Activated CD4-positive, alpha-beta T cell treated with anti-CD3 and anti-CD28 coated beads for 1 hour (primary cell): ENCODE data around the gene LRFN2.

Experiments used
- DNase-seq: peaks from one replicate; pipeline ENCODE4 v3.0.0-alpha.2; 2020

LRFN2 gene

GRCh38 chr6:40466986-40467539, 120.1 kb downstream of the LRFN2 start:
- DNase-seq, result no peak

- no peak for DNase-seq
These were observed 125.5 kb downstream of the LRFN2 start for GRCh38 chr6:40461643-40462042.

GRCh38 chr6:40460380-40460779, 126.8 kb downstream of the LRFN2 start:
- DNase-seq, result no peak

GRCh38 chr6:40457261-40457660, 129.9 kb downstream of the LRFN2 start:
- DNase-seq, result no peak

GRCh38 chr6:40456390-40457013, 130.7 kb downstream of the LRFN2 start:
- DNase-seq, result no peak

- no peak for DNase-seq
These were observed 131.3 kb downstream of the LRFN2 start for GRCh38 chr6:40455686-40456389.

- DNase-seq, result no peak
These were observed 136.7 kb downstream of the LRFN2 start for GRCh38 chr6:40450483-40450882.

- no peak for DNase-seq
These were observed 142.4 kb downstream of the LRFN2 start for GRCh38 chr6:40444811-40445210.

GRCh38 chr6:40444312-40444711, 142.9 kb downstream of the LRFN2 start:
- no peak for DNase-seq

GRCh38 chr6:40443842-40444241, 143.3 kb downstream of the LRFN2 start:
- DNase-seq, result no peak

- no peak for DNase-seq
These were observed 144.6 kb downstream of the LRFN2 start for GRCh38 chr6:40442591-40442990.

GRCh38 chr6:40441150-40441549, 146.0 kb downstream of the LRFN2 start:
- no peak for DNase-seq

GRCh38 chr6:40440053-40440452, 147.1 kb downstream of the LRFN2 start:
- DNase-seq, result no peak

- no peak for DNase-seq
These were observed 148.0 kb downstream of the LRFN2 start for GRCh38 chr6:40439026-40439800.

- no peak for DNase-seq
These were observed 148.8 kb downstream of the LRFN2 start for GRCh38 chr6:40438246-40438887.

GRCh38 chr6:40437631-40438030, 149.5 kb downstream of the LRFN2 start:
- no peak for DNase-seq

GRCh38 chr6:40436685-40437604, 150.2 kb downstream of the LRFN2 start:
- DNase-seq, result no peak

GRCh38 chr6:40432982-40433381, 154.2 kb downstream of the LRFN2 start:
- no peak for DNase-seq

GRCh38 chr6:40431706-40432105, 155.5 kb downstream of the LRFN2 start:
- no peak for DNase-seq

- DNase-seq, result no peak
These were observed 160.0 kb downstream of the LRFN2 start for GRCh38 chr6:40427196-40427595.

- DNase-seq, result no peak
These were observed 160.7 kb downstream of the LRFN2 start for GRCh38 chr6:40426346-40427066.
